Choroid plexus epithelial cell (primary cell): ENCODE measurements around the gene HYAL1.
A peak's percentile ranks its signal among the peaks of the same experiment; 100 is the strongest.

Experiments used
- DNase-seq: peaks from one replicate; pipeline ENCODE4 v3.0.0-alpha.2; 2010; ENCODE audit warnings: low read depth
- H3K4me3 ChIP-seq: 2 replicates; pipeline ENCODE4 v1.5.1; 2011; ENCODE audit warnings: low read depth, mild to moderate bottlenecking, control low read depth, low read length, moderate library complexity
- CTCF ChIP-seq: conservative IDR thresholded peaks from 2 replicates; pipeline ENCODE4 v1.5.1; 2011; ENCODE audit warnings: low read depth, mild to moderate bottlenecking, control low read depth, inconsistent platforms, low read length, moderate library complexity

Gene HYAL1

DNA sequence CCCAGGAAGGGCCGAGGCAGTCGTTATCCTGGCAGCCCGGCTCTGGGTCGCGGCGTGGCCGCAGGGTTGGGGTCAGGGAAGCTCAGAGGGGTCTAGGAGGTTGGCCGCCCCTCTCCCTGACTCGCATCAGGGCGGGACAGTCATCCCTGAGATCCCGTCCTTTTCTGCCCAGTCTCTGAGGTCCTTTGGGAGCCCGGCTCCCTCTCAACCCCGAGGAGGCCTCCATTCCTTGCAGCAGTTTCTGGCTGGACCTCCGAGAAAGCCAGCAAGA is 18.7 kb upstream of the HYAL1 start:
- peak overlapping the region; percentile 76 for H3K4me3 ChIP-seq
- DNase-seq = no peak
- no peak for TF ChIP-seq CTCF

DNA sequence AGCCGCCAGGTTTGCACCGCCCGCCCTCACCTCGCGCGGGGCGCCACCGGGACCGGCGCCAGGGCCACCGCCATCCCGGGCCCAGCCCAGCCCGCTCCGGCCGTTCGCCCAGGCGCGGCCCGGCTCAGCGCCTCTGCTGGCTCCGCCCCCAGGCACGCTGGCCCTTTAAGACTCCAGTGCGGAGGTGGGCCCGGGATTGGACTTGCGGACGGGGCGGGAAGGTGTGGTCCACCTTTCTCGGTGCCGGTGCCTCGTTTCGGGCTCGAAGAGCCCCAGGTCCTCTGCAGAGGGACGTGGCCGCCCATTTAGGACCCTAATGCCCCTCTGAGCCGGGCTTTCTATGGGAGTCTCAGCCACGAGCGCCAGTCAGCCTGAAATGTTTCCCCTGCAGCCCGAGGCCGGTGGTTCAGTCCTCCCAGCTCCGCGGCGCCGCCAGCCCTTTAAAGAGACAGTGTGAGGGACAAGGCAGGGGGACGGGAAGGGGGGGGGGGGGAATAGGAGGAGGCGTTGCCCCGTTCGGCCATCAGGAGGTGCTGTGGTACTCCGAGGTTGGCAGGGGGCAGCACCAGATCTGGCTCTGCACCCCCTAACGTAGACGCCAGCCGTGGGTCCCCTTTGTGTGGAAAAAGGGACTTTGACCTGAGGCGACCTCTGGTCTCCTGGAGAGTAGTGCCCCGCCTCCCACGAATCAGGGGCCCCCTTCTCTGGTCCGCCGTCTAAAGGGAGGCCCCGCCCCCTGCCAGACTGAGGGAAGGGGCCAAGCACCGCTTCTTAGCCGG is 18.2 kb upstream of the HYAL1 start:
- H3K4me3 ChIP-seq = peak overlapping the region; percentile 76
- peak; percentile 55 for TF ChIP-seq CTCF
- peak; percentile 92 for DNase-seq

DNA sequence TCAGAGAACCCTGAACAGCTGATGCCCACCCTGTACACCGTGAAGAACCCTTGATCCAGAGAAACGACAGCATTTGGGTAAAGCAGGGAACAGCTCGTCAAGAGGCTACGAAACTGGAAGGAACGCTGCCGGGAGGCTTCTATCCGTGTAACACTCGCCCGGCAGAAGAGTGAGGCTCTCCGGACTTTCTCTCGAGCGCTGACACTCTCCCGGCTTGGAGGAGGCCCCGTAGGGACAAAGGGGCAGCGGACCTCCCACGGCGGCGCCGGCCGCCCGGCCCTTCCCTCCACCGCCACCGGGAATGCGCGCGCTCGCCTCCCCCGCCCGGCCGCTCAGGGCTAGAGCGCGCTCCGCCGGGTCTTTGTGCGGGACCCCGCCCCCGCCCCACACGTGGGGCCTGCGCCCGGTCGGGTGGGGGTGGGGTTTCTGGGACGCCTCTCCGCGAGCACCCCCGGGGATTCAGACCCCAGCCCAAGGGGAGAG is 17.5 kb upstream of the HYAL1 start:
- H3K4me3 ChIP-seq = peak overlapping the region; percentile 76
- DNase-seq = peak; percentile 62
- no peak for TF ChIP-seq CTCF

DNA sequence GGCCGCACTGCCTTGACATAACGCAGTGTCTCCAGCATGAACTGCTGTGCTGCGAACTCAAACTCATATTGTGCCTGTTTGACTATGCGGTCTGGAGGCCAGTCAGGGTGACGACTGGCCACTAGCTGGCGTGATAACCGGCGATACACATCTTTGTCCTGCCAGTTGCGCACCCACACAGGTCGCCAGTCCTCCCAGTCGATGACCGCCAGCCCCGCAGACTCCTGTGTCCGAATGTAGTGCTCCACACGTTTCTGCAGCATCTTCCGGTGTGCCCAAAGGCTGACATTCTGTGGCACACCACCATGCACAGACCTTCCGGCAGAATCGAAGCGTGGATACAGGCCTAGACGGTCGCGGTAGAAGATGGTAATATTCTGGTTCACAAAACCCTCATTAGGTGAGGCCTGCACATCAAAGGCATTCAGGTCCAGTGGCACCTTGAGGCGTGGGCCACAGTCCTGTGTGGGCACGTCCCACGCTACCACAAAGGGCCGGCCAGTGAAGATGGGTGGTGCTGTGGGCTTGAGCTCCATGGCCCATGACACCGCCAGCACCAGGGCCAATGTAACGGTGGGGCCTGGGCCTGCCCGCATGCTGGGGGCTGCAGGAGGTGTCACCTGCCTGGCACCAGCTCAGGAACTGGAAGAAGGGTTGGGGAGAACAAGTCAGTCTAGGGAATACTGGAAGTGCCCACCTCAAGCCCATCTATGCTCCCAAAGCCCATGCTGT is 16.7 kb upstream of the HYAL1 start:
- DNase-seq = no peak
- peak overlapping the region; percentile 76 for H3K4me3 ChIP-seq
- TF ChIP-seq CTCF = no peak

DNA sequence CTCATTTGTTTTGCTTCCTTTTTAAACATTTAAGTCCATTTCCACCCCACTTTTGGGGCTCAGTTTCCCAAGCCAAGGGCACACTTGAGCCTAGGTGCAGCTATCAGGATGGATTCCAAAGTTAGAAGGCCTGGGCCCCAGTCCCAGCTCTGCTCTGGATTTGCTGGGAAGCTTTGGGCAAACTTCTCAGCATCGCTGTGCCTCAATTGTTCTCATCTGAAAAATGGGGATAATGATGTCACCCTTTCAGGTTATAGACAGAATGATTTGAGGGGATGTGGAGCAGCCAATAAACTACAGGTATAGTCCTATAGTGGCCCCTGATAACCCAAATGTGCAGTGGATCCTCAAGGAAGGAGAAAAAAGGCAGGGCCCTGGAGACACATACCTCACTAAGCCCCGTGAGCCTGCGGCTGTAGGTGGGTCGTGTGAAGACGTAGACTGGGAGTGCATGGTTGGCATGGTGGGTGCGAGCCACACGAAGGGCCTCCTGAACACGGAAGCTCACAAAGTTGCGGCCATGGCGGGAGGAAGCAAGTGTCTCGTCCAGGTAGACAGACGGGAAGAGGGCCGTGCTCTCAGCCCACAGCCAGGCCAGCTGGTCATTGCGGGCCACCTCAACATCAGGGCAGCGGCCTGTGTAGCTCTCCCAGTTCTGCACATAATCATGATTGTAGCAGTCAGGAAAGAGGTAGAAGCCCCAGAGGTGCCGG is 16.0 kb upstream of the HYAL1 start:
- H3K4me3 ChIP-seq = no peak overlapping the region
- TF ChIP-seq CTCF = no peak
- DNase-seq = no peak

DNA sequence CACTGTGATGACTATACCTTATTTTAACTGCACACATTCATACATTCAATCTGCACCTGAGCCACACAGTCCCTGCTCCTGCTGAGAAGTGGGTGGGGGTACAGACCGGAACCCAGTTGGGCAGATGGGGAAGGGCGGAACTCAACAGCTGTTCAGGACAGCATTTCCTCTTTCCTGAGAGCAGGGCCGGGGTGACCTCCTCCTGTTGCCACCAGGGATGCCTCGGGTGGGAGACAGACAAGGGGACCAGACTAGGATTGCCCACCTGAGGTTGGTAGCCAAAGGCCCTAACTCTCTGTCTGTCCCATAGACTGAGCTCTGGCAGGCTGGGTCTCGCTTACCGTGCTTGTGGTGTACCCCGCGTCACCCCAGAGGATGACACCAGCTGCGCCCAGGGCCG is 15.2 kb upstream of the HYAL1 start:
- no peak for TF ChIP-seq CTCF

More for the DNA sequence above, 15.2 kb upstream of the HYAL1 start:
- H3K4me3 ChIP-seq = no peak overlapping the region
- no peak for DNase-seq
